Epidermal melanocyte (primary cell): ENCODE results near the gene IL1RN.
A peak's percentile ranks its signal among the peaks of the same experiment; 100 is the strongest.

Experiments
- DNase-seq: peaks from one replicate; pipeline ENCODE4 v3.0.0; 2011; ENCODE audit warnings: low spot score; ENCODE audit not compliant: insufficient read length

IL1RN gene

GRCh38 chr2:113127646-113128570 is 510 bp downstream of the IL1RN start:
- DNase-seq, result no peak

- no peak for DNase-seq
These were observed 2.2 kb downstream of the IL1RN start for GRCh38 chr2:113129519-113130078.

GRCh38 chr2:113131352-113132185 is 4.2 kb downstream of the IL1RN start:
- DNase-seq, result no peak

- no peak for DNase-seq
These were observed 5.1 kb downstream of the IL1RN start for GRCh38 chr2:113132414-113133021.

- no peak for DNase-seq
These were observed 6.6 kb downstream of the IL1RN start for GRCh38 chr2:113133704-113134598.

GRCh38 chr2:113134717-113135116 is 7.3 kb downstream of the IL1RN start:
- no peak for DNase-seq

- DNase-seq, result no peak
These were observed 7.9 kb downstream of the IL1RN start for GRCh38 chr2:113135317-113135716.

- DNase-seq, result no peak
These were observed 9.7 kb downstream of the IL1RN start for GRCh38 chr2:113136828-113137775.

GRCh38 chr2:113137827-113138226 is 10.4 kb downstream of the IL1RN start:
- no peak for DNase-seq

- DNase-seq, result peak; percentile 50
These were observed 11.3 kb downstream of the IL1RN start for GRCh38 chr2:113138428-113139322.

GRCh38 chr2:113141451-113141850 is 14.1 kb downstream of the IL1RN start:
- DNase-seq, result no peak

- DNase-seq, result no peak
These were observed 14.9 kb downstream of the IL1RN start for GRCh38 chr2:113142290-113142689.

- no peak for DNase-seq
These were observed 16.9 kb downstream of the IL1RN start for GRCh38 chr2:113144259-113144658.

- no peak for DNase-seq
These were observed 21.5 kb downstream of the IL1RN start for GRCh38 chr2:113148606-113149552.

- DNase-seq, result no peak
These were observed 22.3 kb downstream of the IL1RN start for GRCh38 chr2:113149553-113150257.

- DNase-seq, result no peak
These were observed 22.8 kb downstream of the IL1RN start for GRCh38 chr2:113150258-113150601.

- no peak for DNase-seq
These were observed 27.9 kb downstream of the IL1RN start for GRCh38 chr2:113155331-113155730.
